Measurements from ENCODE around the gene ISM1. TPM values are rescaled to one million over a fixed set of nuclear protein-coding genes. Genes with fewer than 3 reads are reported as not detected.

Gene ISM1
- total RNA-seq, 1 experiment from 2014 or later = 0.20 TPM

- DNase-seq = no peak
- H3K27ac ChIP-seq (ENCODE audit: insufficient read length, low read depth, low read length) = no peak overlapping the region
- H3K79me1 ChIP-seq (ENCODE audit: insufficient read depth, low read depth, low read length, poor library complexity, severe bottlenecking) = no peaks in the 10 kb centered on the region
- H4K91ac ChIP-seq (ENCODE audit: insufficient read length, low read depth, low read length) = no peak overlapping the region
- H2BK12ac ChIP-seq (ENCODE audit: insufficient read length, low read depth, low read length) = no peak overlapping the region
- no peak overlapping the region for H3K56ac ChIP-seq (ENCODE audit: insufficient read length, low read depth, low read length)
- H3K79me2 ChIP-seq (ENCODE audit: insufficient read depth, low read length) = no peaks in the 10 kb centered on the region
- H2BK5ac ChIP-seq (ENCODE audit: insufficient read length, low read length) = no peak overlapping the region
- H2BK15ac ChIP-seq (ENCODE audit: low read depth, low read length) = no peak overlapping the region
- no CpG with 5 or more reads among the region's 7 CpGs for WGBS (ENCODE audit: extremely low coverage, insufficient read length, low lambda C conversion rate)
- H3K27me3 ChIP-seq (ENCODE audit: insufficient read depth, low read length) = no peaks in the 10 kb centered on the region
- H3K23ac ChIP-seq (ENCODE audit: insufficient read length, low read depth, low read length) = no peak overlapping the region
- H3K18ac ChIP-seq (ENCODE audit: insufficient read length, low read depth, low read length) = no peak overlapping the region
- H4K20me1 ChIP-seq (ENCODE audit: control insufficient read depth, insufficient read depth, insufficient read length) = no peaks in the 10 kb centered on the region
- no peaks in the 10 kb centered on the region for H3K27me3 Mint-ChIP-seq (ENCODE audit: low read depth)
- H3K4me3 Mint-ChIP-seq = no peak overlapping the region
- H3K9me3 Mint-ChIP-seq = no peaks in the 10 kb centered on the region
- H3K9ac ChIP-seq (ENCODE audit: extremely low read depth, insufficient read length, low read length) = no peak overlapping the region
- H3T11ph ChIP-seq (ENCODE audit: low read length) = no peak overlapping the region
- no peaks in the 10 kb centered on the region for H3K36me3 Mint-ChIP-seq (ENCODE audit: insufficient read depth in 1 of 3, low read depth in 3 of 3)
- peaks cover 5 to 9% of the 10 kb centered on the region in 2 experiments for H3K4me1 Mint-ChIP-seq
- H3K23me2 ChIP-seq (ENCODE audit: insufficient read length, low read depth, low read length, poor library complexity, severe bottlenecking) = no peaks in the 10 kb centered on the region
- no peak overlapping the region for H3K27ac Mint-ChIP-seq
- H2AFZ ChIP-seq (ENCODE audit: low read length) = no peak overlapping the region
- no peak overlapping the region for H2BK120ac ChIP-seq (ENCODE audit: low read depth, low read length, poor library complexity, severe bottlenecking)
- H3K4ac ChIP-seq (ENCODE audit: low read depth, low read length) = no peak overlapping the region
- no peaks in the 10 kb centered on the region for H3K9me3 ChIP-seq (ENCODE audit: control insufficient read depth, low read depth, low read length)
- no peak overlapping the region for H4K8ac ChIP-seq (replicated peaks; ENCODE audit: insufficient read length, low read depth, low read length)
- no peaks in the 10 kb centered on the region for H3K4me1 ChIP-seq (ENCODE audit: insufficient read depth, low read length)
- no peak overlapping the region for H3K4me2 ChIP-seq (ENCODE audit: insufficient read depth, insufficient read length, low read length)
- no peak overlapping the region for H2AK5ac ChIP-seq (ENCODE audit: insufficient read length, low read length)
- TF ChIP-seq CTCF (conservative IDR thresholded peaks at IDR 0.05) = no peak
- H2BK20ac ChIP-seq (ENCODE audit: low read depth, low read length, poor library complexity, severe bottlenecking) = no peak overlapping the region
- H3K14ac ChIP-seq (ENCODE audit: insufficient read depth, low read length) = no peak overlapping the region
- H4K5ac ChIP-seq (ENCODE audit: insufficient read length, low read depth, low read length) = no peak overlapping the region
These were observed 65.5 kb downstream of the ISM1 start for GRCh38 chr20:13286607-13287006.

Data from H9 (cell line).